TTC549 (cell line): ENCODE measurements around the gene ADAMTS19.
"Not testable (repeated sequence)": the region's sequence is repeated elsewhere in the genome, so short reads cannot be mapped to it uniquely, and the experiment has no call there.

Experiments used
- FAIRE-seq: peaks from 2 replicates; lab custom pipeline; 2012; peaks lifted over from hg19 to GRCh38; lab: Jason Lieb, UNC

Gene ADAMTS19, protein sequence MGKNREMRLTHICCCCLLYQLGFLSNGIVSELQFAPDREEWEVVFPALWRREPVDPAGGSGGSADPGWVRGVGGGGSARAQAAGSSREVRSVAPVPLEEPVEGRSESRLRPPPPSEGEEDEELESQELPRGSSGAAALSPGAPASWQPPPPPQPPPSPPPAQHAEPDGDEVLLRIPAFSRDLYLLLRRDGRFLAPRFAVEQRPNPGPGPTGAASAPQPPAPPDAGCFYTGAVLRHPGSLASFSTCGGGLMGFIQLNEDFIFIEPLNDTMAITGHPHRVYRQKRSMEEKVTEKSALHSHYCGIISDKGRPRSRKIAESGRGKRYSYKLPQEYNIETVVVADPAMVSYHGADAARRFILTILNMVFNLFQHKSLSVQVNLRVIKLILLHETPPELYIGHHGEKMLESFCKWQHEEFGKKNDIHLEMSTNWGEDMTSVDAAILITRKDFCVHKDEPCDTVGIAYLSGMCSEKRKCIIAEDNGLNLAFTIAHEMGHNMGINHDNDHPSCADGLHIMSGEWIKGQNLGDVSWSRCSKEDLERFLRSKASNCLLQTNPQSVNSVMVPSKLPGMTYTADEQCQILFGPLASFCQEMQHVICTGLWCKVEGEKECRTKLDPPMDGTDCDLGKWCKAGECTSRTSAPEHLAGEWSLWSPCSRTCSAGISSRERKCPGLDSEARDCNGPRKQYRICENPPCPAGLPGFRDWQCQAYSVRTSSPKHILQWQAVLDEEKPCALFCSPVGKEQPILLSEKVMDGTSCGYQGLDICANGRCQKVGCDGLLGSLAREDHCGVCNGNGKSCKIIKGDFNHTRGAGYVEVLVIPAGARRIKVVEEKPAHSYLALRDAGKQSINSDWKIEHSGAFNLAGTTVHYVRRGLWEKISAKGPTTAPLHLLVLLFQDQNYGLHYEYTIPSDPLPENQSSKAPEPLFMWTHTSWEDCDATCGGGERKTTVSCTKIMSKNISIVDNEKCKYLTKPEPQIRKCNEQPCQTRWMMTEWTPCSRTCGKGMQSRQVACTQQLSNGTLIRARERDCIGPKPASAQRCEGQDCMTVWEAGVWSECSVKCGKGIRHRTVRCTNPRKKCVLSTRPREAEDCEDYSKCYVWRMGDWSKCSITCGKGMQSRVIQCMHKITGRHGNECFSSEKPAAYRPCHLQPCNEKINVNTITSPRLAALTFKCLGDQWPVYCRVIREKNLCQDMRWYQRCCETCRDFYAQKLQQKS

GRCh38 chr5:129459777-129460671 lies at the start of gene ADAMTS19:
TSS of gene ADAMTS19 (plus strand) at chr5:129460298. CDS start at chr5:129460392, 94 bp downstream.
- no peak for FAIRE-seq

DNA sequence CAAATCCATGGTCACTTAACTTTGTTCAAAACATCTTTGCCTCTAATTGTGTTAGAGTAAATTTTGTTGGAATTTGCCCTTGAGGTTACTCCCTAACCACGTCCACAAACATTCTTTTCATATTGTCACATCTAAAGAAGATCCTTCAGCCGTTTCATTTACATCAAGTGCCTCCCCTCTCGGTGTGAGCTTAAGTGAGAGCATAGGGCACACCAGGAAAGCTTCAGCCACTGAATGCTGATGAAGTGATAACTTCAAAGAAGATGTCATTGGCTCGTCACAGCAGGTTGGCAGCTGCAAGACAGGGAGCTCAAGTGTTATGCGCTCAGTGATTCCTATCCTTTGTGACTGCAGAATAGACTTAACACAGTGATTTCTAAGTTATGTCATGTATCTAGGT lies 49.6 kb upstream of the ADAMTS19 start:
- no peak for FAIRE-seq

DNA sequence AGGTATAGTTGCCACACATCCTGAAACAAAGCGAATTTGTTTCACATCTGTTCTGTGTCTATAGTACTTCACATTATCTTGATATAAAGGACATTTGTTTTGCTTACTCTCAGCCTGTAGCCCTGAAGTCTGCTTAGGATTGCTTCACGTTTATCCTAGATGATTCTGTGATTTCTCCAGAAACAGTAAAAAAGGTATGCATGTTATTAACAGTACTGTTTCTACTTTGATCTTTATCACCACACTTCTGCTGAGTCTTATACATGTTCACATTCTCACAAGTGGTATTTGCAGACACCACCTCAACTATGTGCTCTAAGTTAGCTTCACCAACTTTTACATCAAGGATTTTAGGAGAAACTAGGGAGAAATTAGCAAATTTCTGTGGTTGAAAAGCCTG lies 47.4 kb upstream of the ADAMTS19 start:
- FAIRE-seq: no peak

GRCh38 chr5:129413570-129413969 lies 46.5 kb upstream of the ADAMTS19 start:
- FAIRE-seq: no peak

- no peak for FAIRE-seq
Observed at GRCh38 chr5:129419292-129419691, 40.8 kb upstream of the ADAMTS19 start.

- no peak for FAIRE-seq
Observed at GRCh38 chr5:129425031-129425430, 35.1 kb upstream of the ADAMTS19 start.

GRCh38 chr5:129426071-129426470 lies 34.0 kb upstream of the ADAMTS19 start:
- no peak for FAIRE-seq

GRCh38 chr5:129428636-129429035 lies 31.5 kb upstream of the ADAMTS19 start:
- not testable (repeated sequence) for FAIRE-seq

DNA sequence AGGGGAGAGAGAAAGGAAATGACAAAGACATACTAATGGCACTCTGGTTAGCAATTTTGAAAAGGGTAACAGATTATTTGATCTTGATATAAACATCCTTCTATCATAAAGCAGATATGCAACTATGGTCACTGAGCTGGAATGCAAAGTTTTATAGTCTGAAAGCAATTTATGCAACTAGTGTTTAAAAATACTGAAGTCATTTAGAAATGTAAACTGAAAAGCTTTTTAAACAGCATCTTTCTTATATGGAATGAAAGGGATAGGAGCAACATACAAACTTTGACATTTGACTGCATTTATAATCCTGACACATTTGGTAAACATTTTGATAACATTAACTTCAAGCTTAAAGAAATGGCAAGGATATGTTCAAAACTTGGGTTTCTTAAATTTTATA lies 28.7 kb upstream of the ADAMTS19 start:
- no peak for FAIRE-seq

DNA sequence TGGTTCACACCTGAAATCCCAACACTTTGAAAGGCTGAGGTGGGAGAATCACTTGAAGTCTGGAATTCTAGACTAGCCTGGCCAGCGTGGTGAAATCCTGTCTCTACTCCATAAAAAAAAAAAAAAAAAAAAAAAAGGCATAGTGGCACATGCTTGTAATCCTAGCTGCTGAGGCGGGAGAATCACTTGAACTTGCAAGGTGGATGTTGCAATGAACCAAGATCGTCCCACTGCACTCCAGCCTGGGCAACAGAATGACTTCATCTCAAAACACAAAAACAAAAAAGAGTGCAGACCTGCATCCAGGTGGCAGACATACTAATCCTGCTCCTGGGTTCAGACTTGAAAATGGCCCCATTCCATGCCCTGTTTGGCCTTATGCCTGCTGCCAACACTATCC lies 21.8 kb upstream of the ADAMTS19 start:
- no peak for FAIRE-seq

DNA sequence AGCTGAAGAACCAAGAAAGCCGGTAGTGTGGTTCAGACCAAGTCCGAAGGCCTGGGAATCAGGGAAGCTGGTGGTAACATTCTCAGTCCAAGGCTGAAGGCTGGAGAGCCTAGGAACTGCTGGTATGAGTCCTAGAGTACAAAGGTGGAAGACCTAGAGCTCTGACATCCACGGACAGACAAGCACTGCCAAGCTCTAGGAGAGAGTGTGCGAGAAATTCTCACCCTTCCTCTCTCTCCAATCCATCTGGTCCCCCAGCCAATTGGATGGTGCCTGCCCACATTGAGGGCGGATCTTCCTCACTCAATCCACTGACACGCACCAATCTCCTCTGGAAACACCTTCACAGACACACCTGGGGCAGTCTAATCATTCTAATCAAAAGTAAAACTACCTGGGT lies 19.7 kb upstream of the ADAMTS19 start:
- no peak for FAIRE-seq

GRCh38 chr5:129441096-129441495 lies 19.0 kb upstream of the ADAMTS19 start:
- FAIRE-seq: no peak

GRCh38 chr5:129445379-129445778 lies 14.7 kb upstream of the ADAMTS19 start:
- no peak for FAIRE-seq

GRCh38 chr5:129447968-129448367 lies 12.1 kb upstream of the ADAMTS19 start:
- FAIRE-seq: no peak

DNA sequence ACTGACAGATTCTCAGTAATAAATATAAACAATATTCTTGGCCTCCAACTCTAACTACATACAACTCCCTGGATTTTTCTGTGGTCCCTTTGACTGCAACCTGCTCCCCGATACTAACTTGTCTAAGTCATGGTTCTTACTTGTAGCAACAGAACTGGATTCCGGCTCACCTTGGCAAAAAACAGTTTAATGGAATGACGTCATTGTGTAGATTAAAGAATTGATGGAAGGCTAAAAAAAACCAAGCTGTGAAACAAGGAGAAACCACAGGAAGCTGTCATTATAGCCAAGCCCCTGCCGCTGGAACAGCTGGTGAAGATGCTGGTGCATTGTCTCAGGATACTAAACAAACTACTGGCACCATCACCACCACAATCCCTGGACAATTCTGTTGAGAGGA lies 11.4 kb upstream of the ADAMTS19 start:
- no peak for FAIRE-seq

- FAIRE-seq: no peak
Observed at GRCh38 chr5:129454461-129454860, 5.6 kb upstream of the ADAMTS19 start.

DNA sequence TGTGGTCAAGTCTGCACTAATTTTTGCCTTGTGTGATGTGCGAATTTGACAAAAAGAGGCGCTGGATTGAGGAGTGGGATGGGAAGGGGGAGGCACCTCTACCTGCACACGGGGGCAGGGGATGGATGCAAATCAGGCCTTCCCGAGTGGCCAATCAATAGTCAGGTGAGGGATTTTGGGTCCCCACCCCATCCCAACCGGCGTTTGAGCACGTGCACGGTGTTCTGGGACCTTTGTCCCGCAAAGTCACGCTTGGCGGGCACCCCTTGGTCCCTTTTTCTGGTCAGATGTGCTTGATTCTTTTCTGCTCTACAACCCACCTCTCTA lies 685 bp upstream of the ADAMTS19 start:
- FAIRE-seq: no peak

GRCh38 chr5:129460672-129460935 lies 506 bp downstream of the ADAMTS19 start:
- FAIRE-seq: no peak

GRCh38 chr5:129460936-129461710 lies 1.0 kb downstream of the ADAMTS19 start:
- no peak for FAIRE-seq

DNA sequence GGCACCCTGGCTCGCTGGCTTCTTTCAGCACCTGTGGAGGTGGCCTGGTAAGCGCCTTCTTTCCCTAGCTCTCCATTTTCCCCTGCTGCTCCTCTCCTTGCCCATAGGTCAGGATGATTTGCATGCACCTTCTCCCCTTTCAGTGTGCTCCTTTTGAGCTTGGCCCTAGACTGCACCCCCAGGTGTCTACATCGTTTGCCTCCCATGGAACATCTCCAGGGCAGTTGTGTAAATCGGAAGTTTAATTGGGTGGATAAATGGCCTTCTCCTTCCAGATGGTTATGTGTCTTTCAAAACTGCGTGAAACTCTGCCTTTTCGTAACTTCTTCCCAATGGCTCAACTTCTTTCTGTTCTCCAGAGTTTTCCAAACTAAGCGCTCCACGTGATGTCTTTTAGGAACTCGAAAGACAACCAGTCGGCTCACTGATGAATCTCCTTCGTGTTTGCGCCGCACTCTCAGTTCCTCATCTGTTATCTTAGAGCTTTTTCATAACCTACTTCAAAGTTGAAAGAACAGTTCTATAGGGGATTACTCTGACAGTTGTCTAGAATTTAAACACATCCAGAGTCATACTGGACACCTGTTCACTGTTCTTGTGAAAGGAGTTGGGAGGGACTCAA lies 1.7 kb downstream of the ADAMTS19 start:
- FAIRE-seq: no peak
